A673 (cell line): ENCODE measurements around the gene EI24. TPM values are rescaled to one million over a fixed set of nuclear protein-coding genes. Genes with fewer than 3 reads are reported as not detected.

Source experiments
- BruUV-seq: library from RNA; stranded (reverse); fragments of 400-500 nt; replicated peaks from 2 replicates; lab custom pipeline; 2021; lab: Mats Ljungman, UMichigan
- CTCF ChIA-PET: fragments of 300-600 bp; sonication (Branson Sonifier 250); formaldehyde crosslinking; loops from one replicate; lab custom pipeline; 2022; ENCODE audit warnings: antibody characterized with exemption; lab: Charles Lee
- POLR2A ChIA-PET: fragments of 300-600 bp; sonication (Branson Sonifier 250); formaldehyde crosslinking; loops from one replicate; lab custom pipeline; 2022; ENCODE audit warnings: antibody characterized with exemption; ENCODE audit not compliant: low non-redundant PET; lab: Charles Lee
- DNase-seq: peaks from one replicate; pipeline ENCODE4 v3.0.0-alpha.2; 2015; ENCODE audit warnings: low spot score
- H3K27ac ChIP-seq: fragments of 200-600 bp; sonication (generic); 2 replicates; pipeline ENCODE4 v1.5.1; 2016; ENCODE audit warnings: mixed run types, low read depth, mild to moderate bottlenecking, mixed read lengths, antibody characterized with exemption, low read length; ENCODE audit not compliant: poor library complexity, severe bottlenecking
- H3K27me3 ChIP-seq: fragments of 200-600 bp; sonication (generic); replicated peaks from 2 replicates; pipeline ENCODE4 v1.6.1; 2017; ENCODE audit warnings: mixed run types, low read depth, mild to moderate bottlenecking, mixed read lengths, antibody characterized with exemption, low read length; ENCODE audit not compliant: insufficient read depth, poor library complexity
- H3K36me3 ChIP-seq: fragments of 200-600 bp; sonication (generic); 2 replicates; pipeline ENCODE4 v1.6.1; 2016; ENCODE audit warnings: mixed run types, mild to moderate bottlenecking, mixed read lengths, antibody characterized with exemption, low read length; ENCODE audit not compliant: insufficient read depth, poor library complexity, severe bottlenecking
- H3K4me1 ChIP-seq: fragments of 200-600 bp; sonication (generic); 2 replicates; pipeline ENCODE4 v1.6.1; 2017; ENCODE audit warnings: mixed run types, mild to moderate bottlenecking, mixed read lengths, antibody characterized with exemption, low read length; ENCODE audit not compliant: insufficient read depth, poor library complexity, severe bottlenecking
- H3K4me3 ChIP-seq: fragments of 200-600 bp; sonication (generic); 2 replicates; pipeline ENCODE4 v1.5.1; 2016; ENCODE audit warnings: low read depth, mixed run types, mild to moderate bottlenecking, mixed read lengths, low read length; ENCODE audit not compliant: poor library complexity, severe bottlenecking
- H3K9me3 ChIP-seq: fragments of 200-600 bp; sonication (generic); 2 replicates; pipeline ENCODE4 v1.6.1; 2016; ENCODE audit warnings: mixed run types, low read depth, mild to moderate bottlenecking, mixed read lengths, antibody characterized with exemption, low read length; ENCODE audit not compliant: poor library complexity, severe bottlenecking
- EZH2 ChIP-seq: fragments of 200-600 bp; sonication (generic); IDR thresholded peaks from 2 replicates; pipeline ENCODE4 v1.6.1; 2017; ENCODE audit warnings: borderline replicate concordance, low read depth, mild to moderate bottlenecking, mixed read lengths, antibody characterized with exemption, low read length; ENCODE audit not compliant: poor library complexity, severe bottlenecking
- intact Hi-C: fragments of 100-400 bp; cut with micrococcal nuclease; formaldehyde crosslinking; loops from one replicate; pipeline ENCODE4 v1.10.0; 2022; ENCODE audit not compliant: unreplicated experiment
- total RNA-seq: library from RNA; stranded (reverse); gene quantifications from 2 replicates; pipeline ENCODE4 v1.2.3, GENCODE V29; 2021
- TF ChIP-seq, protein P1 (sequence below): fragments of 300-800, 200-600 bp; sonication (generic); conservative IDR thresholded peaks from 2 replicates; pipeline ENCODE4 v1.5.1; 2017; ENCODE audit warnings: low read depth, mild to moderate bottlenecking, antibody characterized with exemption, low read length, moderate library complexity, mixed read lengths

EI24 gene
- total RNA-seq, 1 experiment from 2014 or later, result 161 TPM

DNA sequence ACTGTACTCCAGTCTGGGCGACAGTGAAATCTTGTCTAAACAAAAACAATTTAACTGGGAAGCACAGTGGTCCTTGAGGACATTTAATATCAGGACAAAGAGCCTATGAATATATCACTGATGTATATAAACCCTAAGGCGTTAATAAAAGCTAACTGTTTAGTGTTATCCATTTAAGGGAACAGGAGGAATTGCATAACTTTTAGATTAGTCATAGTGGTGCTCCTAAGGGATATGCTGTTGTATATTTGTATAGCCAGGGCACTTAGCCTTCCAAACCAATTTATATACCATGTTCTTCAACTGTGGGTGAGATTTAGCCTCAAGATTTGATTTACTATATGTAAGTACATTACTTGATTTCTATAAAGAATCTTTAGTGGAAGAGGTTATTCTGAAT is 52.7 kb downstream of the EI24 start:
- Histone ChIP-seq H3K9me3 (no peaks in the 10 kb centered on the region), H3K27ac (no peak overlapping the region), H3K4me3 (no peak overlapping the region), H3K36me3 (peaks cover 56% of the 10 kb centered on the region), H3K4me1 (peaks cover 7% of the 10 kb centered on the region), H3K27me3 (no peaks in the 10 kb centered on the region)
- ChIA-PET CTCF (no interaction called here), POLR2A (no interaction called here)
- DNase-seq, result peak; percentile 28
- no peak for TF ChIP-seq EZH2
- TF ChIP-seq, protein P1, sequence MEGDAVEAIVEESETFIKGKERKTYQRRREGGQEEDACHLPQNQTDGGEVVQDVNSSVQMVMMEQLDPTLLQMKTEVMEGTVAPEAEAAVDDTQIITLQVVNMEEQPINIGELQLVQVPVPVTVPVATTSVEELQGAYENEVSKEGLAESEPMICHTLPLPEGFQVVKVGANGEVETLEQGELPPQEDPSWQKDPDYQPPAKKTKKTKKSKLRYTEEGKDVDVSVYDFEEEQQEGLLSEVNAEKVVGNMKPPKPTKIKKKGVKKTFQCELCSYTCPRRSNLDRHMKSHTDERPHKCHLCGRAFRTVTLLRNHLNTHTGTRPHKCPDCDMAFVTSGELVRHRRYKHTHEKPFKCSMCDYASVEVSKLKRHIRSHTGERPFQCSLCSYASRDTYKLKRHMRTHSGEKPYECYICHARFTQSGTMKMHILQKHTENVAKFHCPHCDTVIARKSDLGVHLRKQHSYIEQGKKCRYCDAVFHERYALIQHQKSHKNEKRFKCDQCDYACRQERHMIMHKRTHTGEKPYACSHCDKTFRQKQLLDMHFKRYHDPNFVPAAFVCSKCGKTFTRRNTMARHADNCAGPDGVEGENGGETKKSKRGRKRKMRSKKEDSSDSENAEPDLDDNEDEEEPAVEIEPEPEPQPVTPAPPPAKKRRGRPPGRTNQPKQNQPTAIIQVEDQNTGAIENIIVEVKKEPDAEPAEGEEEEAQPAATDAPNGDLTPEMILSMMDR, result no peak
- intact Hi-C loops, result no loop called here
- BruUV-seq, result no TSS peak

DNA sequence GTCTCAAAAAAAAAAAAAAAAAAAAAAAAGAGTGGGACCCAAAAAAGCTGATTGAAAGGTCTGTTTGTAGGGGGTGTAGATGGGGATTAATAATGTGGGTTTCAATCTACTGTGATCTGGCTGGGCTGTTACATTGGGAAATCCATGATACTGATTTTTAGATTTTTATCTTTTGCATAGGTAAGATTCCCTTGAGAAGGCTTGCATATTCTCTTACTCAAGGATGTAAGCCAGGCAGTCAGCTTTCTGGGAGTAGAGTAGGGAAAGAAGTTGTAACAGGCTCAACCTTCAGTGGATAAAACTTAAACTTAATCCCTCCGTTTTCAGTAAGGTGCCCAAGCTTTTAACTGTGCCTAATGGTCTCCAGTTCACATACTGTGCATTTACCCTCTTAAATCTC is 53.8 kb downstream of the EI24 start:
- CTCF ChIA-PET, result no interaction called here
- TF ChIP-seq, protein P1, result no peak
- no peak for TF ChIP-seq EZH2
- intact Hi-C loops, result no loop called here
- Histone ChIP-seq H3K4me3 (no peak overlapping the region), H3K4me1 (peaks cover 18% of the 10 kb centered on the region), H3K27ac (peak overlapping the region; percentile 8), H3K27me3 (no peaks in the 10 kb centered on the region), H3K9me3 (no peaks in the 10 kb centered on the region), H3K36me3 (peaks cover 48% of the 10 kb centered on the region)
- POLR2A ChIA-PET, result no interaction called here
- no peak for DNase-seq
- no TSS peak for BruUV-seq

DNA sequence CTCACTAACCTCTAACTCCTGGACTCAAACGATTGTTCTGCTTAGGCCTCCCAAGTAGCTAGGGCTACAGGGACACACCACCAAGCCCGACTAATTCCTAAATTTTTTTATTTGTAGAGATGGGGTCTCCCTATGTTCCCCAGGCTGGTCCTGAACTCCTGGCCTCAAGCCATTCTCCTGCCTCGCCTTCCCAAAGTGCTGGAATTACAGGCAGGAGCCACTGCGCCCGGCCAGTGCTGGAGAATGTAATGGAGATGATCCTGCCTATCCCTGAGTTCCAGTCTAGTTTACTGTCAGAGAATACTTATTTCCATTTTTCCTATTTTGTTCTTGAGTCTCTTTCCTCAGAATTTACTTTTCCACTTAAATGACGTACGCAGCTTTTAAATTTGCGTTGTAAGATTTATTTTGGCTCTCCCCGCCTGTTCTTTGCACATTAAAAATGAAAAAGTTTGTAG is 55.5 kb downstream of the EI24 start, which contains the start of gene CHEK1:
Gene CHEK1, plus strand, starts transcription at position 408 of the 458 bp plus-strand sequence. CDS start 1,606 bp downstream, outside the sequence.
- Histone ChIP-seq H3K4me1 (peaks cover 19% of the 10 kb centered on the region), H3K4me3 (peak within 1 kb of the TSS; percentile 59), H3K27me3 (no peaks in the 10 kb centered on the region), H3K27ac (peak within 1 kb of the TSS; percentile 90), H3K36me3 (peaks cover 47% of the 10 kb centered on the region), H3K9me3 (no peaks in the 10 kb centered on the region)
- intact Hi-C loops, result loop anchor here (1.0 kb wide), 1 partner anchor 32 kb away; the partner anchor contains the start of gene STT3A
- BruUV-seq, result no TSS peak
- TF ChIP-seq EZH2, result no peak
- TF ChIP-seq, protein P1, result no peak
- ChIA-PET POLR2A (no interaction called here), CTCF (no interaction called here)
- no peak for DNase-seq
